HCT116 (cell line): Measurements from ENCODE around the gene RUNX1. TPM values are rescaled to one million over a fixed set of nuclear protein-coding genes. Genes with fewer than 3 reads are reported as not detected.

Experiments used
- ATAC-seq: fragments of 200-7000 bp; cut with Tn5 transposase; 2 replicates; pipeline ENCODE4 v1.9.1; 2020; ENCODE audit warnings: mild to moderate bottlenecking, moderate library complexity
- BruUV-seq: library from RNA; stranded (reverse); fragments of 400-500 nt; replicated peaks from 2 replicates; lab custom pipeline; 2021; lab: Mats Ljungman, UMichigan
- CTCF ChIA-PET: fragments of 300-600 bp; sonication (Branson Sonifier 250); formaldehyde crosslinking; loops from one replicate; lab custom pipeline; 2021; ENCODE audit warnings: antibody characterized with exemption; lab: Charles Lee
- POLR2A ChIA-PET: fragments of 300-600, 350-600 bp; sonication (Branson Sonifier 250); formaldehyde crosslinking; loops from one replicate; lab custom pipeline; 2021; ENCODE audit warnings: antibody characterized with exemption; lab: Charles Lee
- RAD21 ChIA-PET, 2 experiments: fragments of 300-600 bp; sonication (Branson Sonifier 250); formaldehyde crosslinking; loops; one replicate each; lab custom pipeline; 2023; ENCODE audit warnings: low total read pairs in 2 of 2; ENCODE audit not compliant: uncharacterized antibody in 2 of 2, unreplicated experiment in 2 of 2, low non-redundant PET in 1 of 2; lab: Charles Lee
- DNase-seq: peaks from one replicate; pipeline ENCODE4 v3.0.0-alpha.2; 2010; ENCODE audit warnings: low read depth, low spot score
- H2AFZ ChIP-seq: fragments of 200-600 bp; shearing (Covaris generic), sonication (generic); 2 replicates; pipeline ENCODE4 v1.6.1; 2017; ENCODE audit warnings: low read depth, mixed run types, mixed read lengths, antibody characterized with exemption, low read length; ENCODE audit not compliant: poor library complexity, severe bottlenecking
- H3K27ac ChIP-seq: 2 replicates; pipeline ENCODE4 v1.5.1; 2012; ENCODE audit warnings: low read depth, low read length
- H3K27me3 ChIP-seq: fragments of 200-600 bp; sonication (generic); 2 replicates; pipeline ENCODE4 v1.6.1; 2016; ENCODE audit warnings: mixed run types, low read length, mixed read lengths; ENCODE audit not compliant: insufficient read depth
- H3K36me3 ChIP-seq, 2 experiments: fragments of 200-500 bp in 1 of 2; fragments of 200-600 bp in 1 of 2; sonication (Bioruptor generic) in 1 of 2; sonication (generic) in 1 of 2; 2 replicates each; pipeline versions ENCODE4 v1.5.1 to v1.6.1; 2014 to 2016; ENCODE audit warnings: low read length in 2 of 2, inconsistent platforms in 1 of 2, mixed read lengths in 1 of 2, mixed run types in 1 of 2; ENCODE audit not compliant: insufficient read depth in 2 of 2, control insufficient read depth in 1 of 2
- H3K4me1 ChIP-seq, 2 experiments: fragments of 200-600 bp in 1 of 2; sonication (generic) in 1 of 2; 2 replicates each; pipeline versions ENCODE4 v1.5.1 to v1.6.1; 2012 to 2017; ENCODE audit warnings: low read length in 2 of 2, inconsistent platforms in 1 of 2, mild to moderate bottlenecking in 1 of 2, mixed read lengths in 1 of 2, mixed run types in 1 of 2, moderate library complexity in 1 of 2; ENCODE audit not compliant: insufficient read depth in 2 of 2, control insufficient read depth in 1 of 2
- H3K4me2 ChIP-seq: fragments of 200-600 bp; sonication (generic); 2 replicates; pipeline ENCODE4 v1.6.1; 2017; ENCODE audit warnings: mixed run types, low read length, mixed read lengths
- H3K4me3 ChIP-seq, 2 experiments: fragments of 200-600 bp in 1 of 2; sonication (generic) in 1 of 2; replicated peaks in 1 of 2; 2 replicates each; pipeline ENCODE4 v1.5.1; 2011 to 2016; ENCODE audit warnings: low read length in 2 of 2, control low read depth in 1 of 2, low read depth in 1 of 2, mild to moderate bottlenecking in 1 of 2, mixed read lengths in 1 of 2, mixed run types in 1 of 2
- H3K79me2 ChIP-seq: fragments of 200-600 bp; sonication (generic); 2 replicates; pipeline ENCODE4 v1.6.1; 2017; ENCODE audit warnings: mild to moderate bottlenecking, mixed run types, low read length, moderate library complexity, mixed read lengths; ENCODE audit not compliant: insufficient read depth
- H3K9ac ChIP-seq: fragments of 200-600 bp; sonication (generic); 2 replicates; pipeline ENCODE4 v1.6.1; 2016; ENCODE audit warnings: low read length, mixed read lengths
- H3K9me2 ChIP-seq: fragments of 200-600 bp; sonication (generic), shearing (Covaris generic); 2 replicates; pipeline ENCODE4 v1.6.1; 2017; ENCODE audit warnings: mixed run types, mild to moderate bottlenecking, moderate library complexity; ENCODE audit not compliant: insufficient read depth
- H3K9me3 ChIP-seq, 2 experiments: fragments of 200-500 bp in 1 of 2; fragments of 200-600 bp in 1 of 2; sonication (Bioruptor generic) in 1 of 2; sonication (generic) in 1 of 2; 2 replicates each; pipeline ENCODE4 v1.6.1; 2014 to 2017; ENCODE audit warnings: low read length in 2 of 2, mixed read lengths in 2 of 2, inconsistent platforms in 1 of 2, low read depth in 1 of 2, mild to moderate bottlenecking in 1 of 2, mixed run types in 1 of 2, moderate library complexity in 1 of 2; ENCODE audit not compliant: control insufficient read depth in 1 of 2, insufficient read depth in 1 of 2
- H4K20me1 ChIP-seq: fragments of 200-600 bp; sonication (generic), shearing (Covaris generic); 2 replicates; pipeline ENCODE4 v1.6.1; 2017; ENCODE audit warnings: mixed run types, mild to moderate bottlenecking, moderate library complexity; ENCODE audit not compliant: insufficient read depth
- ATF3 ChIP-seq: IDR thresholded peaks from 2 replicates; pipeline ENCODE4 v1.6.1; 2012
- CBX3 ChIP-seq: IDR thresholded peaks from 2 replicates; pipeline ENCODE4 v1.6.1; 2012; ENCODE audit warnings: low read depth
- CEBPB ChIP-seq: IDR thresholded peaks from 2 replicates; pipeline ENCODE4 v1.6.1; 2012; ENCODE audit warnings: low read depth
- ELF1 ChIP-seq: IDR thresholded peaks from 2 replicates; pipeline ENCODE4 v1.6.1; 2012; ENCODE audit warnings: low read depth, borderline replicate concordance
- EZH2 ChIP-seq: fragments of 200-600 bp; sonication (generic); IDR thresholded peaks from 2 replicates; pipeline ENCODE4 v1.6.1; 2017; ENCODE audit warnings: antibody characterized with exemption, mixed run types
- FOSL1 ChIP-seq: IDR thresholded peaks from 2 replicates; pipeline ENCODE4 v1.6.1; 2012; ENCODE audit warnings: low read depth
- JUND ChIP-seq: IDR thresholded peaks from 2 replicates; pipeline ENCODE4 v1.6.1; 2012
- MAX ChIP-seq: IDR thresholded peaks from 2 replicates; pipeline ENCODE4 v1.6.1; 2012
- POLR2A ChIP-seq: IDR thresholded peaks from 2 replicates; pipeline ENCODE4 v1.7.0; 2011; ENCODE audit warnings: borderline replicate concordance; ENCODE audit not compliant: insufficient read depth, insufficient read length; ENCODE audit errors: extremely low read depth
- POLR2AphosphoS5 ChIP-seq: IDR thresholded peaks from 2 replicates; pipeline ENCODE4 v1.6.1; 2011; ENCODE audit warnings: mild to moderate bottlenecking, low read depth, low read length, moderate library complexity
- RAD21 ChIP-seq: IDR thresholded peaks from 2 replicates; pipeline ENCODE4 v1.6.1; 2012; ENCODE audit warnings: low read depth, mild to moderate bottlenecking
- SIN3A ChIP-seq: IDR thresholded peaks from 2 replicates; pipeline ENCODE4 v1.6.1; 2012; ENCODE audit warnings: low read depth
- SP1 ChIP-seq: IDR thresholded peaks from 2 replicates; pipeline ENCODE4 v1.6.1; 2012; ENCODE audit warnings: low read depth
- SRF ChIP-seq: IDR thresholded peaks from 2 replicates; pipeline ENCODE4 v1.6.1; 2012; ENCODE audit warnings: low read depth
- TCF7L2 ChIP-seq: IDR thresholded peaks from 2 replicates; pipeline ENCODE4 v1.7.0; 2011; ENCODE audit warnings: borderline replicate concordance, inconsistent platforms; ENCODE audit not compliant: insufficient read depth, insufficient read length; ENCODE audit errors: extremely low read depth
- ZFX ChIP-seq: fragments of 450-650 bp; IDR thresholded peaks from 2 replicates; pipeline ENCODE4 v1.6.1; 2017
- intact Hi-C: fragments of 100-400 bp; cut with micrococcal nuclease; formaldehyde crosslinking; loops from 2 replicates; pipeline ENCODE4 v1.10.0; 2022
- total RNA-seq: library from RNA; stranded (reverse); gene quantifications from one replicate; pipeline ENCODE4 v1.2.1, GENCODE V29; 2021; ENCODE audit not compliant: unreplicated experiment
- TF ChIP-seq, protein P1 (sequence below), 3 experiments: fragments of 200-600 bp in 1 of 3; sonication (generic) in 1 of 3; IDR thresholded peaks in 2 of 3; conservative IDR thresholded peaks in 1 of 3; 2 replicates each; pipeline ENCODE4 v1.5.1; 2012 to 2017; ENCODE audit warnings: low read depth in 2 of 3, low read length in 2 of 3, antibody characterized with exemption in 1 of 3, borderline replicate concordance in 1 of 3, control low read depth in 1 of 3, mild to moderate bottlenecking in 1 of 3, mixed read lengths in 1 of 3, mixed run types in 1 of 3, moderate library complexity in 1 of 3; ENCODE audit not compliant: insufficient read depth in 1 of 3
- TF ChIP-seq, protein P2 (sequence below): IDR thresholded peaks from 2 replicates; pipeline ENCODE4 v1.6.1; 2011; ENCODE audit warnings: mild to moderate bottlenecking, low read length, moderate library complexity; ENCODE audit not compliant: insufficient replicate concordance; ENCODE audit errors: extremely low read depth
- TF ChIP-seq, protein P3 (sequence below): IDR thresholded peaks from 2 replicates; pipeline ENCODE4 v1.6.1; 2012; ENCODE audit warnings: low read depth

RUNX1 gene
- total RNA-seq, 1 experiment from 2014 or later: 33.5 TPM

DNA sequence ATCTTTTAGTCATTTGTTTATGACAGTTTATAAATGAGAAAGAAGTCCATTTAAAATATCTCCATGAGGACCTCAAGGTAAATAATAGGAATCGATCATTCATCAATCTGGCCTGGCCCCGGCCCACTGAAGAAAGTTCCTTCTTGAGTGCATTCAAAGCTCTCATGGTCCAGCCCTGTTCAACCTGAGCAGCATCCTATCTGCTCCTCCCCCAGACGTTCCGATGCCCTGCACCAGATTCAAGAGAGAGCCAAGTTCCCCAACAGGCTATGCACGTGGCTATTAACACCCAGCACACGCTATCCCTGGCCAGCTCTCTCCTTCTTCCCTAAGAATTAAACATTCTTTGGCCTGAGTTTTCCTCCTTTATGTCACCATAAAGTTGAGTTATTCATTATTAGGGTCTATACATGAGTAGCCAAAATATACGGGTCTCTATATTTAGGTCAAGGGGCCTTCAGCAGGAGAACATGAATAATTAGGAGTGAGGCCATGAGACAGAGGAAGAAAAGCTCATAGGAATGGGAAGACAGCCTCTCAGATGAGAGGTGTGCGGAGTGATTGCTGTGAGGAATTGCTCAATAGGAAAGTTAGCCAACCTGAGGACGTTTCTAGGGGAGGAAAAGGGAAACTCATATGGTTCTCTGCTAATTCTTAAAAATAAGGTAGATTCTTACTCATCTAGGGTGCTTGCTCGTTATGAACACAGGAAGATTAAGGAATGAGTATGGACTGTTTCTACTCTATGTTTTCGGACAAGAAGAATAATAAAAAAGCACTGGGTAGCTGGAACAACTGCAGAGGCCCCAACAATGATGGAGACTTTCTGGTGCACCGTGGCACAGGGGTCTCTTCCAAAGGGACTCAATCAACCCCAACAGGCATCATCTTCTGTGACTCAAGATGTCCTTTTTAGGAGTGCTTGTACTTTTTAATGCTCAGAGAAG is 23.6 kb downstream of the RUNX1 start:
- Histone ChIP-seq H3K36me3 (no peaks in the 10 kb centered on the region), H3K79me2 (no peaks in the 10 kb centered on the region), H3K4me3 (no peak overlapping the region), H3K4me1 (0 out of 4 replicates have a peak, but pooled peaks cover 0 to 3% of the 10 kb centered on the region in 2 experiments), H3K27me3 (no peaks in the 10 kb centered on the region), H4K20me1 (no peaks in the 10 kb centered on the region), H3K9me2 (no peaks in the 10 kb centered on the region), H3K4me2 (no peak overlapping the region), H3K9me3 (no peaks in the 10 kb centered on the region), H2AFZ (no peak overlapping the region), H3K27ac (no peak overlapping the region), H3K9ac (no peak overlapping the region)
- BruUV-seq: no TSS peak
- intact Hi-C loops: no loop called here
- DNase-seq (no peak), ATAC-seq (no peak)
- TF ChIP-seq CBX3 (no peak), POLR2AphosphoS5 (no peak), EZH2 (no peak), SRF (no peak), CEBPB (no peak), POLR2A (no peak), ZFX (no peak), MAX (no peak), SP1 (no peak), RAD21 (no peak), FOSL1 (no peak), SIN3A (no peak), TCF7L2 (no peak), ATF3 (no peak), ELF1 (no peak), JUND (no peak)
- TF ChIP-seq, protein P1, sequence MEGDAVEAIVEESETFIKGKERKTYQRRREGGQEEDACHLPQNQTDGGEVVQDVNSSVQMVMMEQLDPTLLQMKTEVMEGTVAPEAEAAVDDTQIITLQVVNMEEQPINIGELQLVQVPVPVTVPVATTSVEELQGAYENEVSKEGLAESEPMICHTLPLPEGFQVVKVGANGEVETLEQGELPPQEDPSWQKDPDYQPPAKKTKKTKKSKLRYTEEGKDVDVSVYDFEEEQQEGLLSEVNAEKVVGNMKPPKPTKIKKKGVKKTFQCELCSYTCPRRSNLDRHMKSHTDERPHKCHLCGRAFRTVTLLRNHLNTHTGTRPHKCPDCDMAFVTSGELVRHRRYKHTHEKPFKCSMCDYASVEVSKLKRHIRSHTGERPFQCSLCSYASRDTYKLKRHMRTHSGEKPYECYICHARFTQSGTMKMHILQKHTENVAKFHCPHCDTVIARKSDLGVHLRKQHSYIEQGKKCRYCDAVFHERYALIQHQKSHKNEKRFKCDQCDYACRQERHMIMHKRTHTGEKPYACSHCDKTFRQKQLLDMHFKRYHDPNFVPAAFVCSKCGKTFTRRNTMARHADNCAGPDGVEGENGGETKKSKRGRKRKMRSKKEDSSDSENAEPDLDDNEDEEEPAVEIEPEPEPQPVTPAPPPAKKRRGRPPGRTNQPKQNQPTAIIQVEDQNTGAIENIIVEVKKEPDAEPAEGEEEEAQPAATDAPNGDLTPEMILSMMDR (IDR thresholded peaks at IDR 0.05 in 2 of 3, conservative IDR thresholded peaks at IDR 0.05 in 1 of 3; ENCODE audit: borderline replicate concordance in 1 of 3, insufficient read depth in 1 of 3, low read depth in 2 of 3, low read length in 2 of 3): no peak
- TF ChIP-seq, protein P2, sequence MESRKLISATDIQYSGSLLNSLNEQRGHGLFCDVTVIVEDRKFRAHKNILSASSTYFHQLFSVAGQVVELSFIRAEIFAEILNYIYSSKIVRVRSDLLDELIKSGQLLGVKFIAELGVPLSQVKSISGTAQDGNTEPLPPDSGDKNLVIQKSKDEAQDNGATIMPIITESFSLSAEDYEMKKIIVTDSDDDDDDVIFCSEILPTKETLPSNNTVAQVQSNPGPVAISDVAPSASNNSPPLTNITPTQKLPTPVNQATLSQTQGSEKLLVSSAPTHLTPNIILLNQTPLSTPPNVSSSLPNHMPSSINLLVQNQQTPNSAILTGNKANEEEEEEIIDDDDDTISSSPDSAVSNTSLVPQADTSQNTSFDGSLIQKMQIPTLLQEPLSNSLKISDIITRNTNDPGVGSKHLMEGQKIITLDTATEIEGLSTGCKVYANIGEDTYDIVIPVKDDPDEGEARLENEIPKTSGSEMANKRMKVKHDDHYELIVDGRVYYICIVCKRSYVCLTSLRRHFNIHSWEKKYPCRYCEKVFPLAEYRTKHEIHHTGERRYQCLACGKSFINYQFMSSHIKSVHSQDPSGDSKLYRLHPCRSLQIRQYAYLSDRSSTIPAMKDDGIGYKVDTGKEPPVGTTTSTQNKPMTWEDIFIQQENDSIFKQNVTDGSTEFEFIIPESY: no peak
- TF ChIP-seq, protein P3, sequence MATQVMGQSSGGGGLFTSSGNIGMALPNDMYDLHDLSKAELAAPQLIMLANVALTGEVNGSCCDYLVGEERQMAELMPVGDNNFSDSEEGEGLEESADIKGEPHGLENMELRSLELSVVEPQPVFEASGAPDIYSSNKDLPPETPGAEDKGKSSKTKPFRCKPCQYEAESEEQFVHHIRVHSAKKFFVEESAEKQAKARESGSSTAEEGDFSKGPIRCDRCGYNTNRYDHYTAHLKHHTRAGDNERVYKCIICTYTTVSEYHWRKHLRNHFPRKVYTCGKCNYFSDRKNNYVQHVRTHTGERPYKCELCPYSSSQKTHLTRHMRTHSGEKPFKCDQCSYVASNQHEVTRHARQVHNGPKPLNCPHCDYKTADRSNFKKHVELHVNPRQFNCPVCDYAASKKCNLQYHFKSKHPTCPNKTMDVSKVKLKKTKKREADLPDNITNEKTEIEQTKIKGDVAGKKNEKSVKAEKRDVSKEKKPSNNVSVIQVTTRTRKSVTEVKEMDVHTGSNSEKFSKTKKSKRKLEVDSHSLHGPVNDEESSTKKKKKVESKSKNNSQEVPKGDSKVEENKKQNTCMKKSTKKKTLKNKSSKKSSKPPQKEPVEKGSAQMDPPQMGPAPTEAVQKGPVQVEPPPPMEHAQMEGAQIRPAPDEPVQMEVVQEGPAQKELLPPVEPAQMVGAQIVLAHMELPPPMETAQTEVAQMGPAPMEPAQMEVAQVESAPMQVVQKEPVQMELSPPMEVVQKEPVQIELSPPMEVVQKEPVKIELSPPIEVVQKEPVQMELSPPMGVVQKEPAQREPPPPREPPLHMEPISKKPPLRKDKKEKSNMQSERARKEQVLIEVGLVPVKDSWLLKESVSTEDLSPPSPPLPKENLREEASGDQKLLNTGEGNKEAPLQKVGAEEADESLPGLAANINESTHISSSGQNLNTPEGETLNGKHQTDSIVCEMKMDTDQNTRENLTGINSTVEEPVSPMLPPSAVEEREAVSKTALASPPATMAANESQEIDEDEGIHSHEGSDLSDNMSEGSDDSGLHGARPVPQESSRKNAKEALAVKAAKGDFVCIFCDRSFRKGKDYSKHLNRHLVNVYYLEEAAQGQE: no peak
- ChIA-PET POLR2A (no interaction called here), CTCF (no interaction called here), RAD21 (no interaction called here)
